LNCAP (cell line): Measurements from ENCODE around the gene SLC9A6.

Experiments used
- TF ChIP-seq, protein P1 (sequence below): fragments of 450-650 bp; IDR thresholded peaks from 2 replicates; pipeline ENCODE4 v1.5.1; 2017; ENCODE audit warnings: mild to moderate bottlenecking

SLC9A6 gene

DNA sequence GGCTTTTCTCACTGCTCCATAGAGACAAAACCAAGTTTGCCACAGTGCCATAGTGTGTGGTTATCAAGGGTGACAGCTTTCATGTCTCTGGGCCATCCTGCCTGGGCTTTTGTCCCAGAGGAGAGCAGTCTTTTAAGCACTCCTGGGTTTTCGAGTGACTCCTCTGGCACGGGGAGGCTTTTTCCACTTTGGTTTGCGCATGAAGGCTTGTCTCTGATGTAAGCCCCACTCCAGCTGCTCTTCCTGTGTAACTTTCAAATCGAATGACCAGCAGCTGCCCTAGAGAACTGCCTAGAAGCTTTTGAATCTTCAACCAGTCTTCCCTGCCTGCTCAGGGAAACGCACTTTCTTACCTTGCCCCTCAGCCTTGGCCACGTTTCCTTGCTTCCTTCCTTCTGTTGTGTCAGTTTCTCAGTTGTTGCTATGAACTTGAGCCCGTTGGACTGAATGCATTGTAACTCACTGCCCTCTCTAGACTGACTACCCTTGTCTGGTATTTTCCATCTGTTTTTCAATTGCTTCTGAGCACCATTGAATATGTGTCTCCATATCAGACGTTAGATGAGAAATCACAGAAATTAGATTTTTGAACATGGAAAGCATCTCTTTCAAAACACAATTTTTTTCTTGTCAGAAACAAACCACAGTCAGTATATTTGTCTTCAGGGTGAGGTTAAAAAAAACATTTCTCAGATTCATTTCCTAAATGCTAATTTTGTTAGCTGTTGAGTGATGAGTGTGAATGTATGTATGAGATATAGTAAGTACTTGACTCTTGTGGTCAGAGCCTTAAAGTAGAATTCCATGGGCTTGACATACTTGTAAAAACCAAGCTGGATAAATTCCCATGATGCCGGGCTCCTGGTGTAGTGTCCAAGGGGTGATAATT lies 45.3 kb downstream of the SLC9A6 start:
- TF ChIP-seq, protein P1, sequence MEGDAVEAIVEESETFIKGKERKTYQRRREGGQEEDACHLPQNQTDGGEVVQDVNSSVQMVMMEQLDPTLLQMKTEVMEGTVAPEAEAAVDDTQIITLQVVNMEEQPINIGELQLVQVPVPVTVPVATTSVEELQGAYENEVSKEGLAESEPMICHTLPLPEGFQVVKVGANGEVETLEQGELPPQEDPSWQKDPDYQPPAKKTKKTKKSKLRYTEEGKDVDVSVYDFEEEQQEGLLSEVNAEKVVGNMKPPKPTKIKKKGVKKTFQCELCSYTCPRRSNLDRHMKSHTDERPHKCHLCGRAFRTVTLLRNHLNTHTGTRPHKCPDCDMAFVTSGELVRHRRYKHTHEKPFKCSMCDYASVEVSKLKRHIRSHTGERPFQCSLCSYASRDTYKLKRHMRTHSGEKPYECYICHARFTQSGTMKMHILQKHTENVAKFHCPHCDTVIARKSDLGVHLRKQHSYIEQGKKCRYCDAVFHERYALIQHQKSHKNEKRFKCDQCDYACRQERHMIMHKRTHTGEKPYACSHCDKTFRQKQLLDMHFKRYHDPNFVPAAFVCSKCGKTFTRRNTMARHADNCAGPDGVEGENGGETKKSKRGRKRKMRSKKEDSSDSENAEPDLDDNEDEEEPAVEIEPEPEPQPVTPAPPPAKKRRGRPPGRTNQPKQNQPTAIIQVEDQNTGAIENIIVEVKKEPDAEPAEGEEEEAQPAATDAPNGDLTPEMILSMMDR, result no peak

DNA sequence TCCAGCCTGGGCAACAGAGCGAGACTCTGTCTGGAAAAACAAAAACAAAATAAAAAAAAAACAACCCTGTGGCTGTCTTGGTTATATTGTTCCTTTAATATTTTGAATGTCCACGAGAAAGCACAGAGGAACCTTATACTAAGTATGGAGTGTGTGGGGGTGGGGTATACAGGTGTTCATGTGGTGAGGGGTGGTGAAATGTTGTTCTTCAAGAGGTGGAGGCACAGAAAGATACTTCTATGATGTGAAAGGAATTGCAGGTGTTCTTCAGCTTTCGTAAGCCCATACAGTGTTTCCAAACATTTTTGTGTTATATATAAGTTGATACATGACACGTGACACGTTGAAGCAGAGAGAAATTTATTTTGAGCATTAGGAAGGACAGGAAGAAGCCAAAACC lies 46.4 kb downstream of the SLC9A6 start:
- TF ChIP-seq, protein P1, result no peak

DNA sequence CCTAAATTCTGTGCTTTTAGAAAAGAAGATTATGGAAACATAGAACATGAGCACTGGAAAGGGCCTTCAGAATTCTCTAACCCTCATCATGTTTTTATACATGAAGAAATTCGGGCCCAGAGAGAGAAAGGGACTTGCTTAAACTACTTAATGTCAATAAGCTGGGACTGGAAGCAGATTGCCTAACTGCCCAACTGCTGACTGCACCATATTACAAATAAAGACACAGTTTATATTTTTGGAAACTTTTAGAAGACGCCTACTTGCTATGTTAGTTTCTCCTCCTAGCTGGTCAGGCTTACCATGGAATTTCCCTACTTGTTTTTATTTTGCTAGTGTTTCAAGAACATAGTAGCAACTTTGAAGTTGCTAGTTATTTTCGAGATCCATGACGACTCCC lies 47.1 kb downstream of the SLC9A6 start:
- TF ChIP-seq, protein P1, result no peak

DNA sequence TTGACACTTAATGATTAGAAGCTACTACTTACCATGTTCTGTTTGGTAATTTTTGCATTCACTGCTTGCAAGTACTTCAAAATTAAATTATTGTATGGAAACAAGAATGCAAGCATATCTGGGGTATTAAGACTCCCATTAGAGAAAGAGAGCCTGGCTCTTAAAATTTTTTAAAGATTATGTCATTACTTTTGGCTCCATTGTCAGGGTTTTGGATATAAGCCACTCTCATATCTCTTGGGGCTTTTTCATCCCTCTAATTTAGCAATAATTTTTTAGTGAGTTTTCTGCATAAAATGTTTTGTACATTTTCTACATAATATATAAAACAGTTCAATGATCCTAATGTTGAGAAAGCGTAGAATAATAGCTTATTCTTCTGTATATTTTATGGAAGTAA lies 49.4 kb downstream of the SLC9A6 start:
- TF ChIP-seq, protein P1, result no peak

DNA sequence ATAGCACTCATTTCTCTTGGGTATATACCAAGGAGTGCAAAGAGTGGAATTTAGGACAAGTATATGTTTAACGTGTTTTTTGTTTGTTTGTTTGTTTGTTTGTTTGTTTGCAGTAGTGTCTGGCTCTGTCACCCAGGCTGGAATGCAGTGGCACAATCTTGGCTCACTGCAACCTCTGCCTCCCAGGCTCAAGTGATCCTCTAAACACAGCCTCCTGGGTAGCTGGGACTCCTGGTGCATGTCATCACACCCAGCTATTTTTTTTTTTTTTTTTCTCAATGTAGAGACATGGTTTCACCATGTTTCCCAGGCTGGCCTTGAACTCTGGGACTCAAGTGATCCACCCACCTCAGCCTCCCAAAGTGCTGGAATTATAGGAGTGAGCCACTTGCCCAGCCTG lies 50.4 kb downstream of the SLC9A6 start:
- TF ChIP-seq, protein P1, result no peak

DNA sequence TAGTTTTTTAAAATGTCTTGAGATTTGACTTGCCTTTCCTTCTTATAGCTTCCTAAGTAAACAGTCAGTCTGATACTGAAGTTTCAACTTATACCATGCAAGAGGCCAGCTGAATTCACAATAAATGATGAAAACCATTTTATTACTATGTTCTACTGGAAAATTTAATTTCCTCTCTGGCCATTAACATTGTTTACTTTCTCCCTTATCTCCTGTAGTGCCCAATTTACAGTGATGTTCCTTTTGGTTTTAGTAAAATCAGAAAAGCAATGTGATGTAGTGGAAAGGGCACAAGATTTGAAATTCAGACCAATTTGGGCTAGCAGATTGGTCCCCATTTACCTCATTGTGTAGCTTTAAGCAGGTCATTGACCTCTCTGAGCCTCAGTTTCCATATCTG lies 54.2 kb downstream of the SLC9A6 start:
- TF ChIP-seq, protein P1, result no peak

DNA sequence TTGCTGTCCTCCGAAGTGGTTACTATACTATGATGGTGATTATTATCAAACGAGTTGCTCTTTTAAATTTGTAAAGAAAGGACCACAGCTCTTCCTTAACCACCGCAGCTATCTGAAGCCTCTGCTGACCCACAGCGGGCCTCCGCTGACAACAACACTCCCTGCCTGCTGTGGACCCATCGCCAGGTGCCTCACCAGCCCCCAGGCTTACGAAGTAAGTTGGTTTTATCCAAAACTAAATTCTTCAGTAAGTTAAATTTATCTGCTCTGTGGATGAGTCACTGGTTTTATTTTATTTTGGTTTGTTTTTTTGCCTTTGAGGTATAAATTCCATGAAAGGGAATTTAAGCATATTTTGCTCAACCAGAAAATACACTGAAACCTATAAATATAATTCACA lies 54.7 kb downstream of the SLC9A6 start:
- TF ChIP-seq, protein P1, result no peak
